ENCODE data around the gene PHETA2.
"Not testable (repeated sequence)": the region's sequence is repeated elsewhere in the genome, so short reads cannot be mapped to it uniquely, and the experiment has no call there.

The PHETA2 gene

GRCh38 chr22:42070517-42071422 is 3.3 kb upstream of the PHETA2 start, which contains the start of gene NAGA:
Gene NAGA, minus strand, starts transcription at chr22:42070812. Its CDS starts 515 bp downstream, at chr22:42070297.
- peak; percentile 81 for DNase-seq

DNA sequence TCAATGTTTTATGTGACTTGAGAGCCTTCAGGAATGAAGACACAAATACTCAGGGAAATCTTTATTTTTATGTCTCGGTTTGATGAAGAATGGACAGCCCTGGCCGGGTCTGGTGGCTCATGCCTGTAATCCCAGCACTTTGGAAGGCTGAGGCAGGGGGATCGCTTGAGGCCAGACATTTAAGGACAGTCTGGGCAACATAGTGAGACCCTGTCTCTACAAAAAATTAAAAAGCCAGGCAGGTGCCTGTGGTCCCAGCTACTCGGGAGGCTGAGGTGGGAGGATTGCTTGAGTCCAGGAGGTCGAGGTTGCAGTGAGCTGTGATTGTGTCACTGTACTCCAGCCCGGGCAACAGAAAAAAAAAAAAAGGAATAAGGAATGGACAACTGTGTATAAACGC is 2.5 kb upstream of the PHETA2 start:
- DNase-seq = not testable (repeated sequence)

DNA sequence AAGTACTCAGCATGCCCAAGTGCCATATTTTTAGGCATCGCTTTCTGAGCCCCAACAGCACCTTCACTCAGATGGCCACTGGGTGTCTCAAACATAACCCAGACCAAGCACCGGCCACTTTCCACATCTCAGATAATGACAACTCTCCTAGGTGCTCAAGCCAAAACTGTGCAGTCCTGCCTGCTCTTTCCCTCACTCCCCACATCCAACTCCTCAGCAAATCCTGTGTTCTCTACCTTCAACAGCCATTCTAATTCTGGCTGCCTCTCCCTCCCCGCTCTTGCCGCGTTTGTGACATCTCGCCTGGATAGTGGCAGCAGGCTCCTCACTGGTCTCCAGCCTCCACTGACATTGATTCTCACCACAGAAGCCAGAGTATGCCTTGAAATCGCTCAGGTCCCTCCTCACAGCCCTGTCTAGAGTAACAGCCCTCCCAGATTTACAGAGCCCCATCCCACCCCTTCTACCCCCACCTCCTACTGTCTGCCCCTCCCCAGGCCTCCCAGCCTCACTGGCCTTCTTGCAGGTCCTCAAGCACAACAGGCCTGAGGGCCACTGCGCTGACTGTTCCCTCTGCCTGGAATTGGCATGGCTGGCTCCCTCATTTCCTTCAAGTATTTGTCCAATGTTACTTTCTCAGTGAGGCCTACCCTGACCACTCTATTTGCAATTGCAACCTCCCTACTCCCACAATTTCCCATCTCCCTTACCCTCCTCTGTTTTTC is 1.3 kb upstream of the PHETA2 start:
- no peak for DNase-seq

DNA sequence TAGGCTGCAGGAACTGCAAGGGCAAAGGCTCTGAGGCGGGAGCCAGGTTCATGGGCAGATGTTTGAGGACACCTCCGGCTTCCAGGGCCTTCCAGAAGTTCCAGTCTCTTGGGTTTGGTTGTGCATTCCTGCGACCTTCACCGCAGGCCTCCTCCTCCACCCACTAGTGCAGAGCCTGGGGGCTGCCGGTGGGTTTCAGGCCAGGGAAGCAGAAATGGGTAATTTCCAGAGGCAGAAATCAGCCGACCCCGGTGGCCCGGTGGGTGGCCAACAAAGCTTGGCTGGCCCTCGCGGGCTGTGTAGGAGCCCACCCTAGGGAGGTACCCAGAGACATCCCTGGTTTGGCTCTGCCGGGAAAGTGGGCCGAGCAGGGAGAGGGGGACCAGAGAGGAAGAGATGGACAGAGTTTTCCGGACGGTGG is 417 bp upstream of the PHETA2 start:
- DNase-seq = no peak

GRCh38 chr22:42074846-42075676 is 1.0 kb downstream of the PHETA2 start:
- DNase-seq = no peak

DNA sequence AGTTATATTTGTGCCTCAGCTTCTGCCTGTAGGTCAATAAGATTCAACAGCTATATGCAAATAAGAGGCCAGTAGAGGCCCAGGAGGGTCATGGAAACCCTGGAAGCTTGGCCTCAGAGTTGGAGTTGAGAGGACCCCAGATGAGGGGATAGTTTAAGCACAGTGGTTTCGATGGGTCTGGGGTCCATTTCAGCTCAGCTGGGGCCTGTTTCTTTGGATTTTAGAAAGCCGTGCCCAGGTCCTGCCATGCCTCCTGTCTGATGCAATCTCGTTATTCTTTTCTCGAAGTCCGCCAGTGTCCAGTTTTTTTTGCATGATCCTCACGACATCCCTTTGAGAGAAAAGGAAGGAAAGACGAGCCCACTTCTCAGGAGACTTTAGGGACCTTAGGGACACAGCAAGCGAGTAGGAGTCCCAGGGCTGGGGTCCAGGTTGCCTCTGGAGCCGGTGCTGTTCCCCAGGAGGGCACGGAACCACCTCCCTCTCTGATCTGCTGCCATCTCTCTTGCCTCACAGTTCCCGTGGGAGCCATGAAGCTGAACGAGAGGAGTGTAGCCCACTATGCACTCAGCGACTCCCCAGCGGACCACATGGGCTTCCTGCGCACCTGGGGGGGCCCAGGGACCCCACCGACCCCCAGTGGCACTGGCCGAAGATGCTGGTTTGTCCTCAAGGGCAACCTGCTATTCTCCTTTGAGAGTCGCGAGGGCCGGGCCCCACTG is 2.9 kb downstream of the PHETA2 start:
- no peak for DNase-seq

- no peak for DNase-seq
Measured at GRCh38 chr22:42077486-42078125, 3.6 kb downstream of the PHETA2 start.

GRCh38 chr22:42078469-42079318 is 4.6 kb downstream of the PHETA2 start:
- DNase-seq = no peak

DNA sequence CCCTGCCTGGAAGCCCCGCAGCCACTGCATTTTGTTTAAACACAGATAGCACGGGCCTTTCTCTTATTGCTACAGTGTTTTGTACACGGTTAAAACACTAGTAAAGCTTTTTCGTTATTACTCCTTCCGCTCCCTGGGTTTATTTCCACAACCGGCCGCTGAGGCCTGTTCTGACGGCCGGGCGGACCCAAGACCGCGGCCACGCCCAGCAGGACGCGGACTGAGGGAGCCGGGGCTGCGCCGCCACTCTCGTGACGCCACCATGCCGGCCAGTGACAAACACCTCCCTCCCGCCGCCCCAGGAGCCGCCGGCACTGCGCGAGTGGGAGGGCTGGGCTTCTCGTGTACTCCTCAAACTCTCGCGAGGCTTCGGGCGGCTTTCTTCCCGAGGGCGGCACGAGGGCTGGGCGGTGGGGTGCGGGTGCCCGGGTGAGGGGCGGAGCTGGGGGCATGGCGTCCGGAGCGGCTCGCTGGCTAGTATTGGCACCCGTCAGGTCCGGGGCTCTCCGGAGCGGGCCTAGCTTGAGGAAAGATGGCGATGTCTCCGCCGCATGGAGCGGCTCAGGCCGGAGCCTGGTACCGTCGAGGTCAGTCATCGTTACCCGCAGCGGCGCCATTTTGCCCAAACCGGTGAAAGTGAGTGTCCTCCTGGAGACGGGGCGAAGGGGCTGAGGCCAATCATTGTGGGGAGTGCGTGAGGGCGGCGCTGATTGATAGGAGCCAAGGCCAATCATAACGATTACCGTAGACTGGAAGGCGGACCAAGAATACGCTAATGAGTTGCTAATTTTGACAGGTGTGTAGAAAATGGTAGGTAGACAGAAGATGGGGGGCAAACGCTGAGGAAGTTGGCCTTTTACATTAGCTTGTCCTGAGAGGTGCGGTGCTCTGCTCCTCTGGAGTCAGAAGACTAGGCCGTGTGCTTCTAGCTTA is 5.5 kb downstream of the PHETA2 start, which contains the start of gene SMDT1:
Gene SMDT1 (plus strand): TSS at position 382 of the 933 bp plus-strand sequence. CDS start 69 bp downstream, at position 451.
- peak; percentile 85 for DNase-seq

- DNase-seq = no peak
Measured at GRCh38 chr22:42080287-42080686, 6.2 kb downstream of the PHETA2 start.

DNA sequence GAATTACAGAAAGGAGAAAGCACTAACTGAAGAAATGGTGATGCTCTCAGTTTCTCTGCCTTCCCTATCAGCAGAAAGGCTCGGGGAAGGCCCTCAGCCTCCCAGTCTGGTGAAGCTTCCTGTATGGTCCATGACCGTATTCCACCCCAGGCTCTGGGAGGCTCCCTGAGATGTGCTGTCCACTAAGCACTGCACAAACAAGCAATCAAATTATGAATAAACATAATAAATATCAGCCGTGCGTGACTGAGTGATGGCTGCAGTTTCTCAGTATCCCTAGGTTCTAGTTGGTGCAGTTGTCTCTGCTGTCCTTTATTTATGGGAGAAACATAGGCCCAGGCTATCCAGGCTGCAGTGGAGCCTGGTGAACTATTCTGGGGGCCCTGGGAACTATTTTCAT is 9.1 kb downstream of the PHETA2 start:
- no peak for DNase-seq

DNA sequence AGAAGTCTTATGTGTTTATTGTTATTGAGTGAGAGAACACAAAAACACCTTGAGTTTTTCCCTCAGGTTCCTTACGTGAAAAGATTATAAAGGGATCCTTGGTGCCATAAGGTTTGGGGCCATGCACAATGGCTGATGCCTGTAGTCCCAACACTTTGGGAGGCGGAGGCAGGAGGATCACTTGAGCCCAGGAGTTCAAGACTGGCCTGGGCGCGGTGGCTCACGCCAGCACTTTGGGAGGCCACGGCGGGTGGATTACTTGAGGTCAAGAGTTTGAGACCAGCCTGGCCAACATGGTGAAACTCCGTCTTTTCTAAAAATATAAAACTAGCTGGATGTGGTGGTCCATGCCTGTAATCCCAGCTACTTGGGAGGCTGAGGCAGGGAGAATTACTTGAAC is 10.8 kb downstream of the PHETA2 start:
- DNase-seq = no peak

DNA sequence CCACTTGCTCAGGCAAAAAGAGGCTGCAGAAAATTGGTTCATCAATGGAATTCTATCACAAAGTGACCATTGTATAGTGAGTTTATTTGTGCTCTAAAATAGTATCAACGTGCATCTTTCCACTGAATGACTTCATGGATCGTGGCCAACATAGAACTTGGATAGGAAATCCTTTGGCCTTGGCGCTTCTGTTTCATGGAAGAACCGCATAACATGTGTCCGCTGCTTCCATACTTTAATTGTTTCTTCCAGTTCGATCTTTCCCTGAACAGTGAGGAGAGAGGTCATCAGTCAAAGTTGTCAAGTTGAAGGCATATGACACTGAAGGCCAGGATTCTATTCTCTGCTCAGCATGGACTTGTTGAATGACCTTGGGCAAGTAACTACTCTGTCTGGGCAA is 12.0 kb downstream of the PHETA2 start:
- DNase-seq = no peak

- peak; percentile 90 for DNase-seq
Measured at GRCh38 chr22:42090596-42091454, 16.8 kb downstream of the PHETA2 start, which contains the start of gene NDUFA6. Gene NDUFA6, minus strand, starts transcription at chr22:42090772. Its CDS starts 28 bp downstream, at chr22:42090744.

- DNase-seq = no peak
Measured at GRCh38 chr22:42091455-42091782, 17.4 kb downstream of the PHETA2 start.

- DNase-seq = no peak
Measured at GRCh38 chr22:42101199-42101598, 27.2 kb downstream of the PHETA2 start.

- not testable (repeated sequence) for DNase-seq
Measured at GRCh38 chr22:42104332-42104860, 30.3 kb downstream of the PHETA2 start.

DNA sequence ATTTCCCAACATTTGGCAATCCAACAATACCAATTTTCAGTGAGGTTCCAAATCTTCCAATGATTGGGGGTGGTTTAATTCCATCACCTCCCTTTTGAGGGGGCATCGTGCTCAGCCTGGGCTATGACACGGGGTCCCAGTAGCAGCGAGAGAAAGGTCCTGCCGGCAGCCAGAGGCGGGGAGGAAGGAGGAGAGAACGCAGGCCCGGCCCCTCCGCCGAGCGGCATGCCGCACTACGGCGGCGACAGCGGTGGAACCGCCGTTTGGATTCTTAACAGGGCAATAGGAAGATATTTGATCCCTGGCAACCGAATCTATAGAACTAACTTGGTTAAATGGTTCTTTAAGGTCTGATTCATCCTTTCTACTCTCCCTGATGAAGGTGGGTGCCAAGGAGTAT is 34.8 kb downstream of the PHETA2 start:
- DNase-seq = no peak

Measured in NCI-H2081 treated with DMSO at 0.1 percent for 48 hours (cell line).